ENCODE measurements around the gene DOK5.

Gene DOK5

GRCh38 chr20:54619682-54620081 lies 144.3 kb downstream of the DOK5 start:
- DNase-seq, result no peak

- DNase-seq, result peak; percentile 26 to 28
Observed at GRCh38 chr20:54620611-54621010, 145.2 kb downstream of the DOK5 start.

GRCh38 chr20:54622333-54623295 lies 147.2 kb downstream of the DOK5 start:
- DNase-seq, result no peak

- no peak for DNase-seq
Observed at GRCh38 chr20:54623991-54624569, 148.7 kb downstream of the DOK5 start.

- no peak for DNase-seq
Observed at GRCh38 chr20:54624706-54625390, 149.5 kb downstream of the DOK5 start.

- DNase-seq, result no peak
Observed at GRCh38 chr20:54625497-54625896, 150.1 kb downstream of the DOK5 start.

- no peak for DNase-seq
Observed at GRCh38 chr20:54626126-54626525, 150.7 kb downstream of the DOK5 start.

- DNase-seq, result no peak
Observed at GRCh38 chr20:54629632-54630031, 154.2 kb downstream of the DOK5 start.

- DNase-seq, result no peak
Observed at GRCh38 chr20:54630582-54630981, 155.2 kb downstream of the DOK5 start.

- DNase-seq, result no peak
Observed at GRCh38 chr20:54631059-54631458, 155.7 kb downstream of the DOK5 start.

- no peak for DNase-seq
Observed at GRCh38 chr20:54633374-54634355, 158.3 kb downstream of the DOK5 start.

GRCh38 chr20:54636575-54636974 lies 161.2 kb downstream of the DOK5 start:
- DNase-seq, result no peak

GRCh38 chr20:54639941-54640340 lies 164.5 kb downstream of the DOK5 start:
- no peak for DNase-seq

- no peak for DNase-seq
Observed at GRCh38 chr20:54640800-54641199, 165.4 kb downstream of the DOK5 start.

GRCh38 chr20:54642864-54643667 lies 167.7 kb downstream of the DOK5 start:
- no peak for DNase-seq

GRCh38 chr20:54643761-54644160 lies 168.4 kb downstream of the DOK5 start:
- no peak for DNase-seq

GRCh38 chr20:54645445-54646155 lies 170.2 kb downstream of the DOK5 start:
- no peak for DNase-seq

- no peak for DNase-seq
Observed at GRCh38 chr20:54646156-54646517, 170.7 kb downstream of the DOK5 start.

- DNase-seq, result no peak
Observed at GRCh38 chr20:54648421-54649142, 173.2 kb downstream of the DOK5 start.

GRCh38 chr20:54649511-54649962 lies 174.1 kb downstream of the DOK5 start:
- DNase-seq, result peak; percentile 49 to 76
